ENCODE data around the gene PDGFC.

The PDGFC gene

GRCh38 chr4:156824451-156825060 lies 147.0 kb downstream of the PDGFC start:
- no peak for FAIRE-seq

DNA sequence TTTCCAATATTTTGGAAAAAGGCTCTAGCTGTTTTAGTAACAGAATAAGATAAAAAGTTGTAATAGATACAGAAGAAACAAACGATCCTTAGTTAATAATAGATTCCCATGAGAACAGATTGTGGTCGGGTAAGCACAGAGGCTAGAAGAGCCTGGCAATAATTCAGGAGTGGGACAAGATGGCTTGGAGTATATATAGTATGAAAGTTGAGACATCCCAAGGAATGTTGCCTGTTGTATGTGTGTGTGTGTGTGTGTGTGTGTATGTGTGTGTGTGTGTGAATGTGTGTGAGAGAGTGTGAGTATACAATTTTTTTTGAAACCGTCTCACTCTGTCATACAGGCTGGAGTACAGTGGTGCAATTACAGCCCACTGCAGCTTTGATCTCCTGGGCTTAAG lies 150.7 kb downstream of the PDGFC start:
- FAIRE-seq = no peak

GRCh38 chr4:156816360-156816755 lies 155.2 kb downstream of the PDGFC start:
- FAIRE-seq = peak; percentile 44

- FAIRE-seq = no peak
These were observed 155.8 kb downstream of the PDGFC start for GRCh38 chr4:156815717-156816359.

- peak; percentile 52 for FAIRE-seq
These were observed 159.6 kb downstream of the PDGFC start for GRCh38 chr4:156811963-156812362.

DNA sequence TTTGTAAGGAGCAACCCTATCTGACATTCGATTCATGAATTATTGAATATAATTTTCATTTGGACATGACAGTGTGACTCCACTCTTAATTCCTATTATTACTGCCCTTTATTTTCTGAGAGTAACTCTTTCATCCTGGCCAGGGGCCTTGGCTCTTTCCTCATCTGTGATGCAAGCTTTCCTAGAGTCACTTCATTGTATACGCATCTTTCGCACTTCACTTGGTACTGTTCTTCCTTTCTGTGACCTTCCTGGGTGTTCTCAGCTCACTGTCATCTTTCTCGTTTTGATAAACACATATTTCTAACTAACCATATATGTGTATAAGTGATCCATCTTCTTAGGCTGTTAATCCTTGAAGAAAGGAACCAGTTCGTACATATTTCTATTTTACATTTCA lies 160.3 kb downstream of the PDGFC start:
- FAIRE-seq = no peak

DNA sequence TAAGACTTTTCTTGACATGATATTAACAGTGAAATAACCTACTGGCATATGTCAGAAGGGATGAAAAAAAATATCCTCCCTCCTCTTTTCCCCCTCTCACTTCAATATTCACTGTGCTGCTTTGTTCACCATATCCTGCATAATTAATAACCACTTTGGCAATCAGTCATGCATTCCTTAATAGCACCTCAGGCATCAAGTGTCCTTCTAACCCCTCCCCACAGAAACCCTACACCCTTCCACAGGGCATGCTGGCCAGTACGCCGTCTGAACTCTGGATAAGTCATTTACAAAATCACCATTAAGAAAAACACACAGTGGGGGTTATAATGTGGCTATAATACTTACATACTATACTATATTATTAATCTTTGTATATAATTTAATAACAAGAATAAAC lies 165.9 kb downstream of the PDGFC start:
- FAIRE-seq = no peak

DNA sequence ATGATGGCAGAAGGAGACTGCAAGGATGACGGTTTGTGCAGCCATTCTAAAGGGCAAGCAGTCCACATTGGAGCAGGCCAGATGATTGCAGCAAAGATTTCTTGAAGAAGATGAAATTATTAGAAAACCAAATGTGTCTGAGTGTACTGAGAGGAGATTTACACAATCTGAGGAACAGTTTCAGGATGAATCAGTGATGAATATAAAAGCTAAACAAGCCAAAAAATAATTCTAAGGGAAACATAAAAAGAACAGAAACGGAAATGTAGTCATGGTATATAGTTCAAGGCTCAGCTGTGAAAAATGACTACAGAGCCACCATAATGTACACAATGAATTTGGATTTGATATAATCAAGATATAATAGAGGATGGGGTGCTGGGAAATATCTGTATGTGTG lies 168.5 kb downstream of the PDGFC start:
- no peak for FAIRE-seq

GRCh38 chr4:156800463-156800862 lies 171.1 kb downstream of the PDGFC start:
- FAIRE-seq = no peak

GRCh38 chr4:156799121-156799589 lies 172.4 kb downstream of the PDGFC start:
- no peak for FAIRE-seq

DNA sequence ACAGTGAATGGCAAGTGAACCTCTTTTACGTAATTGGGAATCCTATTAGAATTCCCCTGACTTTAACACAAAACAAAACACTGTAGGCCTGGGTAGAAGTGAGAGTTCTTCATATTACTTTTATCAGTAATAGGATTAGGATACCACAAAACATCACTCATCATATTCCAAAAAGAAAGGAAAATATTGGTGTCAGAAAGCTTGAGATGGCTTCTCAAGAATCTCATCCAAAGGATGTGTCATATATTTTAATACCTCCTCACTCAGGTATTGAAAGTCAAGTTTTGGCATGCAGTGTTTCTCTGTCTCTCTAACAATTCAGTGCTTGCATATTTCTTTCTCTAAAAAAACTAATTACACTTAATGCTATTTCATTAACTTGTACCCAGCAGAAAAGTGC lies 173.2 kb downstream of the PDGFC start:
- no peak for FAIRE-seq

- FAIRE-seq = no peak
These were observed 174.4 kb downstream of the PDGFC start for GRCh38 chr4:156797206-156797605.

GRCh38 chr4:156795727-156796126 lies 175.9 kb downstream of the PDGFC start:
- FAIRE-seq = no peak

DNA sequence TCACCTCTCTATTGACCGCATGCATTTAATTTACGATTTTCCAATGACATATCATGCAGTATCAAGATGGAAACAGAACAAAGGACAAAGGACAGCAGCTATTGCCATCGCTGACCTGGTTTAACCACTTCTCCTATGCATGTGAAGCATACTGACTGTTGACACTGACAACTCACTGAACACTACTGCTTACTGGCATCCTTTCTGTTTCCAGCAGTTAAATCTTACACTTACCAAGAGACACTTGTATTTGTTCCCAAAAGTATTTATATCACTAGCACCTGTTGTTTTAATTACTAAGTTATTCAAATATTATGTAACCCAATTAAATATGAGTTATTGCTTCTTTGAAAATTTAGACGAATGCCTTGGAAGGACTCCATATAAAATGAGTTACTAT lies 176.7 kb downstream of the PDGFC start:
- no peak for FAIRE-seq

- no peak for FAIRE-seq
These were observed 179.0 kb downstream of the PDGFC start for GRCh38 chr4:156792462-156793085.

DNA sequence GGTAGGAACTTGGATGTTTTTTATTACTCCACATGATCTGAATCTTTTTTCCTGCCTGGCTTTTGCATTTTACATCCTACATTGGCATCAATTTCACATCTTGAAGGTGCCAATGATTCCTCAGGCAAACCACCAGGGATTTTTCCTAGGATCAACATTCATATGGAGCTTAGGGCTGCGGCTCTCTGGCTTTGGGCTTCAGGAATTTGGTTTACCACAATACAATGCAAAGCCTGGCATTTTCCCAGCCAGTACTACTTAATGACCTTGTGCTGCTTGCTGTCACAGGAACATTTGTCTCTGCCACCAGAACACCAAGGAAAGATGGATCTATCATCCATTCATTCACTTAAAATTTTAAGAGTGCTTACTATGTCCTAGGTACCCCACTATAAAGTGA lies 180.7 kb downstream of the PDGFC start:
- FAIRE-seq = no peak

- peak; percentile 21 for FAIRE-seq
These were observed 182.8 kb downstream of the PDGFC start for GRCh38 chr4:156788782-156789181.

DNA sequence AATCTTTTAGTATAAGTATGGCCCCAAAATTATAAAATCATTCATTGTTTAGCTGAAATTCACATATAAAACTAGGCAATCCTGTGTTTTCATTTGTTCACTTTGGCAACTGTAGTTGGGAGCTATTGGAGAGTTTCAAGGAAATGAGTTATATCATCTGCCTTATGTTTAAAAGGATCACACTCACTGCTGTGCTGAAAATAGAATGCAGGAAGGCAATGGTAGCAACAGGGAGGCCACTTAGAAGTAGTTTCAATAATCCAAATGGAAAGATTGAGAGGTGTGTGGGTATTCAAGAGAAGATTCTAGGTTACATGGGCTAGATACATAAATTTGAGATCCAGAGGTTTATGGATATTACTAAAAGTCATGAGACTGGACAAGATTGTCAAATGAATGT lies 184.9 kb downstream of the PDGFC start:
- no peak for FAIRE-seq

GRCh38 chr4:156784970-156785369 lies 186.6 kb downstream of the PDGFC start:
- FAIRE-seq = no peak

- FAIRE-seq = no peak
These were observed 187.6 kb downstream of the PDGFC start for GRCh38 chr4:156783966-156784365.

DNA sequence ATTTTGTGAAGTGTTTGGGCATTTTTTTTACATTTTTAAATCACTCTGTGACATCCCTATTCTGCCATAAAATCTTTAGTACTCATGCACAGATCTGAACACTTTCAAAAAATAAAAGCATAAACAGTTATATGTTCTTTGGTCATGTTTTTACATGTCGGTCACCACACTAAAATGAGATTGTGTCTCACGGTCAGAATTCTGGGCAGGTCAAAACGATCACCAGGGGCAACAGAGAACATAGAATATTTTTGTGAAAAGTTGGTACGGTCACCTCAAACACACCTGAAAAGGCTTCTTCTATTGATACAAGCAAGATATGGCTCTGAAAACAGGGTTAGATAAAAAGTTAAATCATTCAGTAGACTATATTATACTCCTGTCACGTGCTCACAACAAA lies 189.1 kb downstream of the PDGFC start:
- no peak for FAIRE-seq

- FAIRE-seq = no peak
These were observed 189.7 kb downstream of the PDGFC start for GRCh38 chr4:156781852-156782251.

DNA sequence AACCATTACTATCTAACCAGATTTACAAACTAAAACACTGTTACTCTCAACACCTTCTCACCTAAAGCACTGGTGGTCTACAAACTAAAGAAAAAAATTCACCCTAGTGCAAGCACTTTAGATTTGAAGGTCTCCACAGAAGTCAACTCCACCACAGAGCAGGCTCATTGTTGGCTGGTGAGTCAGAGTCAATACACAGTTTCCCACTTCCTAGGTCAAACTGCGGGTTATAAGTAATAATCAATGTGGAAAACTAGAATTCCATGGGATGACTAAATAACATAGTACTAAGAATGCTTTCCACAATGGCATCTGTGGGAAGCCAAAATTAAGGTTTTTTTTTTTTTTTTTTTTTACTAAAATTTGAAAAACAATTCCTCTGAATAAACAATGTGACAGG lies 191.8 kb downstream of the PDGFC start:
- FAIRE-seq = no peak

GRCh38 chr4:156779042-156779441 lies 192.6 kb downstream of the PDGFC start:
- no peak for FAIRE-seq

- no peak for FAIRE-seq
These were observed 193.0 kb downstream of the PDGFC start for GRCh38 chr4:156778606-156779005.
